Measurements from ENCODE around the gene RELT.
"Not testable (repeated sequence)": the region's sequence is repeated elsewhere in the genome, so short reads cannot be mapped to it uniquely, and the experiment has no call there.

RELT gene

GRCh38 chr11:73423506-73423905, 47.3 kb downstream of the RELT start:
- no peak overlapping the region for H3K4me3 ChIP-seq (ENCODE audit: low read length)
- no peak for TF ChIP-seq ZNF274 (IDR thresholded peaks at IDR 0.05; ENCODE audit: low read depth, low read length)

GRCh38 chr11:73425108-73425507, 48.9 kb downstream of the RELT start:
- TF ChIP-seq ZNF274 (IDR thresholded peaks at IDR 0.05; ENCODE audit: low read depth, low read length), result no peak
- H3K4me3 ChIP-seq (ENCODE audit: low read length), result no peak overlapping the region

GRCh38 chr11:73426219-73426850, 50.1 kb downstream of the RELT start:
- no peak overlapping the region for H3K4me3 ChIP-seq (ENCODE audit: low read length)
- no peak for TF ChIP-seq ZNF274 (IDR thresholded peaks at IDR 0.05; ENCODE audit: low read depth, low read length)

GRCh38 chr11:73428227-73428626, 52.0 kb downstream of the RELT start:
- H3K4me3 ChIP-seq (ENCODE audit: low read length), result no peak overlapping the region
- no peak for TF ChIP-seq ZNF274 (IDR thresholded peaks at IDR 0.05; ENCODE audit: low read depth, low read length)

GRCh38 chr11:73428699-73429098, 52.5 kb downstream of the RELT start:
- no peak overlapping the region for H3K4me3 ChIP-seq (ENCODE audit: low read length)
- no peak for TF ChIP-seq ZNF274 (IDR thresholded peaks at IDR 0.05; ENCODE audit: low read depth, low read length)

GRCh38 chr11:73429121-73429750, 53.0 kb downstream of the RELT start:
- no peak overlapping the region for H3K4me3 ChIP-seq (ENCODE audit: low read length)
- TF ChIP-seq ZNF274 (IDR thresholded peaks at IDR 0.05; ENCODE audit: low read depth, low read length), result no peak

- TF ChIP-seq ZNF274 (IDR thresholded peaks at IDR 0.05; ENCODE audit: low read depth, low read length), result no peak
- H3K4me3 ChIP-seq (ENCODE audit: low read length), result no peak overlapping the region
Observed at GRCh38 chr11:73430326-73430725, 54.1 kb downstream of the RELT start.

- no peak overlapping the region for H3K4me3 ChIP-seq (ENCODE audit: low read length)
- TF ChIP-seq ZNF274 (IDR thresholded peaks at IDR 0.05; ENCODE audit: low read depth, low read length), result no peak
Observed at GRCh38 chr11:73431396-73431795, 55.2 kb downstream of the RELT start.

- H3K4me3 ChIP-seq (ENCODE audit: low read length), result not testable (repeated sequence)
Observed at GRCh38 chr11:73436859-73437258, 60.7 kb downstream of the RELT start.

GRCh38 chr11:73439002-73439843, 63.0 kb downstream of the RELT start:
- TF ChIP-seq ZNF274 (IDR thresholded peaks at IDR 0.05; ENCODE audit: low read depth, low read length), result no peak

GRCh38 chr11:73445980-73446379, 69.8 kb downstream of the RELT start:
- TF ChIP-seq ZNF274 (IDR thresholded peaks at IDR 0.05; ENCODE audit: low read depth, low read length), result no peak
- H3K4me3 ChIP-seq (ENCODE audit: low read length), result no peak overlapping the region

More at GRCh38 chr11:73439002-73439843, 63.0 kb downstream of the RELT start:
- no peak overlapping the region for H3K4me3 ChIP-seq (ENCODE audit: low read length)

GRCh38 chr11:73446766-73447165, 70.6 kb downstream of the RELT start:
- TF ChIP-seq ZNF274 (IDR thresholded peaks at IDR 0.05; ENCODE audit: low read depth, low read length), result no peak
- no peak overlapping the region for H3K4me3 ChIP-seq (ENCODE audit: low read length)

Data from GM08714 (cell line).